ENCODE data around the gene WDR27.

The WDR27 gene

GRCh38 chr6:169677096-169677495, 24.7 kb downstream of the WDR27 start (continued):
- TF ChIP-seq SETDB1 (IDR thresholded peaks at IDR 0.05; ENCODE audit: insufficient read length, low read length) (no peak), SP2 (tag by site-specific recombination; IDR thresholded peaks at IDR 0.05) (no peak), ZNF280C (tag by site-specific recombination; IDR thresholded peaks at IDR 0.05) (no peak), ZNF510 (tag by site-specific recombination; IDR thresholded peaks at IDR 0.05; ENCODE audit: insufficient replicate concordance) (no peak)

- TF ChIP-seq PRDM10 (tag by site-specific recombination; IDR thresholded peaks at IDR 0.05) (no peak), ZNF560 (tag by site-specific recombination; IDR thresholded peaks at IDR 0.05; ENCODE audit: borderline replicate concordance) (no peak)
- Histone ChIP-seq H3K4me1 (ENCODE audit: control insufficient read depth, insufficient read depth, low read length) (no peaks in the 10 kb centered on the region), H3K36me3 (ENCODE audit: control insufficient read depth in 2 of 2, insufficient read depth in 1 of 2, low read length in 2 of 2) (peaks cover 0 to 55% of the 10 kb centered on the region in 2 experiments; a peak in 1 of 3 replicates), H3K4me3 (ENCODE audit: low read depth, low read length) (no peak overlapping the region), H3K27ac (ENCODE audit: extremely low read depth, low read depth, low read length) (no peak overlapping the region), H3K9me3 (ENCODE audit: control insufficient read depth, insufficient read depth, low read depth, low read length) (no peaks in the 10 kb centered on the region)
- ChIA-PET CTCF (no interaction called here), POLR2A (no interaction called here)
Observed at GRCh38 chr6:169675011-169675410, 26.8 kb downstream of the WDR27 start.

GRCh38 chr6:169671563-169671962, 30.3 kb downstream of the WDR27 start:
- POLR2A ChIA-PET = no interaction called here
- CTCF ChIA-PET = no interaction called here
- Histone ChIP-seq H3K27ac (ENCODE audit: extremely low read depth, low read depth, low read length) (no peak overlapping the region), H3K4me1 (ENCODE audit: control insufficient read depth, insufficient read depth, low read length) (no peaks in the 10 kb centered on the region), H3K4me3 (ENCODE audit: low read depth, low read length) (no peak overlapping the region), H3K9me3 (ENCODE audit: control insufficient read depth, insufficient read depth, low read depth, low read length) (no peaks in the 10 kb centered on the region), H3K36me3 (ENCODE audit: control insufficient read depth in 2 of 2, insufficient read depth in 1 of 2, low read length in 2 of 2) (peaks cover 0 to 66% of the 10 kb centered on the region in 2 experiments; a peak in 1 of 3 replicates)
- TF ChIP-seq ZNF37A (tag by site-specific recombination; IDR thresholded peaks at IDR 0.05) (no peak), BCL11B (tag by site-specific recombination; IDR thresholded peaks at IDR 0.05; ENCODE audit: low read depth) (no peak), ZNF248 (tag by site-specific recombination; IDR thresholded peaks at IDR 0.05) (no peak), ZNF274 (IDR thresholded peaks at IDR 0.05; ENCODE audit: low read length) (no peak), ZNF274 (tag by site-specific recombination; IDR thresholded peaks at IDR 0.05; ENCODE audit: borderline replicate concordance) (no peak)

GRCh38 chr6:169669889-169670288, 31.9 kb downstream of the WDR27 start:
- no peak overlapping the region for H3K4me3 ChIP-seq (ENCODE audit: low read depth, low read length)
- CTCF ChIA-PET = interaction anchor here (1.2 kb wide), 1 partner anchor 14 kb away, joined by 3 read pairs; no protein-coding TSS in a partner anchor
- H3K36me3 ChIP-seq (ENCODE audit: control insufficient read depth in 2 of 2, insufficient read depth in 1 of 2, low read length in 2 of 2) = peaks cover 0 to 78% of the 10 kb centered on the region in 2 experiments; a peak in 1 of 3 replicates
- H3K9me3 ChIP-seq (ENCODE audit: control insufficient read depth, insufficient read depth, low read depth, low read length) = no peaks in the 10 kb centered on the region
- POLR2A ChIA-PET = no interaction called here
- no peaks in the 10 kb centered on the region for H3K4me1 ChIP-seq (ENCODE audit: control insufficient read depth, insufficient read depth, low read length)
- H3K27ac ChIP-seq (ENCODE audit: extremely low read depth, low read depth, low read length) = no peak overlapping the region
- TF ChIP-seq ZSCAN16 (tag by site-specific recombination; IDR thresholded peaks at IDR 0.05) (no peak), ZNF660 (tag by site-specific recombination; IDR thresholded peaks at IDR 0.05) (no peak), ZNF580 (tag by site-specific recombination; IDR thresholded peaks at IDR 0.05) (no peak), ZBTB10 (tag by site-specific recombination; IDR thresholded peaks at IDR 0.05) (no peak), ZNF202 (tag by site-specific recombination; IDR thresholded peaks at IDR 0.05; ENCODE audit: borderline replicate concordance) (no peak), ZNF830 (tag by site-specific recombination; IDR thresholded peaks at IDR 0.05; ENCODE audit: low read depth) (no peak), ZNF391 (tag by site-specific recombination; IDR thresholded peaks at IDR 0.05; ENCODE audit: borderline replicate concordance, low read depth) (no peak), ZNF394 (tag by site-specific recombination; IDR thresholded peaks at IDR 0.05; ENCODE audit: borderline replicate concordance) (no peak), ZBTB1 (tag by site-specific recombination; IDR thresholded peaks at IDR 0.05) (no peak), IKZF3 (tag by site-specific recombination; IDR thresholded peaks at IDR 0.05) (no peak), ZNF837 (tag by site-specific recombination; IDR thresholded peaks at IDR 0.05) (no peak)

All from HEK293 (cell line).